ENCODE data around the gene DPYD.

DNA sequence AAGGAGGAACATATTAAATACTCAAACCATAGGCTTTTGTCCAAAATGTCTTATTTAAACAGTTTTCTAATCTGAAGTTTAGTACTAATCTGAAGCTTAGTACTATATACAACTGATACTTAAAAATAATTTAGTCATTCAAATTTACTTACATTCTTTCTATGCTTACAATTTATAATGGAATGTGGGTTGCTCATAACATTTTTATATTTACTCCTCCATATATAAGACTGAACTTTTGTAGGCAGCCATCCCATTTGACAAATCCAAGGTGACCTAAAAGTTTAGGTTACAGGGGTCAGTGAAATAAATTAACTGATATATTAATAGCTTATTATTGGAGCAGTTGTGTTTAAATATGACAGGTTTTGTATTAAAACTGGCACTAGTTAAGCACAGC, 570.6 kb downstream of the DPYD start:
- TF ChIP-seq, protein P1, sequence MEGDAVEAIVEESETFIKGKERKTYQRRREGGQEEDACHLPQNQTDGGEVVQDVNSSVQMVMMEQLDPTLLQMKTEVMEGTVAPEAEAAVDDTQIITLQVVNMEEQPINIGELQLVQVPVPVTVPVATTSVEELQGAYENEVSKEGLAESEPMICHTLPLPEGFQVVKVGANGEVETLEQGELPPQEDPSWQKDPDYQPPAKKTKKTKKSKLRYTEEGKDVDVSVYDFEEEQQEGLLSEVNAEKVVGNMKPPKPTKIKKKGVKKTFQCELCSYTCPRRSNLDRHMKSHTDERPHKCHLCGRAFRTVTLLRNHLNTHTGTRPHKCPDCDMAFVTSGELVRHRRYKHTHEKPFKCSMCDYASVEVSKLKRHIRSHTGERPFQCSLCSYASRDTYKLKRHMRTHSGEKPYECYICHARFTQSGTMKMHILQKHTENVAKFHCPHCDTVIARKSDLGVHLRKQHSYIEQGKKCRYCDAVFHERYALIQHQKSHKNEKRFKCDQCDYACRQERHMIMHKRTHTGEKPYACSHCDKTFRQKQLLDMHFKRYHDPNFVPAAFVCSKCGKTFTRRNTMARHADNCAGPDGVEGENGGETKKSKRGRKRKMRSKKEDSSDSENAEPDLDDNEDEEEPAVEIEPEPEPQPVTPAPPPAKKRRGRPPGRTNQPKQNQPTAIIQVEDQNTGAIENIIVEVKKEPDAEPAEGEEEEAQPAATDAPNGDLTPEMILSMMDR (IDR thresholded peaks at IDR 0.05): no peak
- TF ChIP-seq POLR2A (IDR thresholded peaks at IDR 0.05) (no peak), EP300 (IDR thresholded peaks at IDR 0.05) (no peak)

Data from tibial nerve (tissue), 4 donors.